CD4-positive, alpha-beta T cell treated with Interleukin-12 subunit alpha and Interleukin-12 subunit beta, for 1 hour (primary cell): ENCODE data around the gene TGIF1.

Source experiments
- DNase-seq: peaks from one replicate; pipeline ENCODE4 v3.0.0-alpha.2; 2020

Gene TGIF1

DNA sequence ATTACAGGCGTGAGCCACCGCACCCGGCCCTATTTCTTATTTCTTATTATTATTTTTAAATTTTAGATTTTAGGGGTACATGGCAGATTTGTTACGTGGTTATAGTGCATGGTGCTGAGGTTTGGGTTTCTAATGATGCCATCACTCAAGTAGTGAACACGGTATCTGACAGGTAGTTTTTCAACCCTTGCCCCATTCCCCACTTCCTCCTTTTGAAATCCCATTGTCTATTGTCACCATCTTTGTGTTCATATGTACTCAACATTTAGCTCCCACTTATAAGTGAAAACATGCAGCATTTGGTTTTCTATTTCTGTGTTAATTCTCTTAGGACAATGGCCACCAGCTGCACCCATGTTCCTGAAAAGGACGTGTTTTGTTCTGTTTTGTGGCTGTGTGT is 39.5 kb downstream of the TGIF1 start:
- no peak for DNase-seq

DNA sequence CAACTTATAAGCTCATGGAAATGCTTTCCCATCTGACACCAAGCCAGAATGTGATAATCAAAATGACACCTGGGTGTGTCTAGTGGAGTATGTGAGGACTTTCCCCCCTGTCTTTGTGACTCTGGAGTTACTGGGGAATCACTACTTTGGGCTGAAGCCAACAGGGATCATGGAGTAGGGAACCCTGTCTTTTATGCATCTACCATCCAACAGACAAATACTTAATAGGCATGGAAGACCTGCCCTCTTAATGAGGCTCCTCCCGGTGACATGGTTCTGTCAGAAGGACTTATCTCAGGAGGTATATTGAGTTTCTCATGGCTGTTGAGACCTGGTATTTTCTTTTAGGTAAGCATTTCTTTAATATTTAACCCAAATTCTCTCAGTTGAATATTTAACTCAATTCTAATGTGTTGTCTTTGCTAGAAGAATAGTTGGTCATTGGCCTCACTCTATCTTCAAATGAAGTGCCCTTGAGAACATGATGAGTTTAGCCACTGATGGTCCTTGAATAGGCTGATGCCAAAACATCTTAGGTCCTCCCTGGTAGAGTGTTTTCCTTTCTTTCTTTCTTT is 42.1 kb downstream of the TGIF1 start:
- DNase-seq = no peak

DNA sequence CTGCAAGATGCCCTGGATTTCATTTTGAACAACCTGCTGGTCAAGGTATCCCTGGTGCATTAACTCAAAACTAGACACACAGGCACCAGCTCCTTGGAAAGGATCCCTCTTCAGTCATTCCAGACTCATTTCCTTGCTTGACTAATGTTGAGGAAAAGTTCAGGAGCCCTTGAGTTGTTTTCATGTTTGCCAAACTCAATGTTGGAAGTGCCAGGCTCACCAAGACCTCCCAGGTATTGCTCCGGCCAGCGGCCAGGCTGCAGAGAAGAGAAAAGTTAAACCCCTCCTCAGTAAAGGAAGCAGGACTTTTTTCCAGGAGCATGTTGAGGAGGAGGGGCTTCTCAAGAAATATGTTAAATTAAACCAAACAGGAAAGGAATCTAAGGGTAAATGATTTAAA is 42.7 kb downstream of the TGIF1 start:
- no peak for DNase-seq

DNA sequence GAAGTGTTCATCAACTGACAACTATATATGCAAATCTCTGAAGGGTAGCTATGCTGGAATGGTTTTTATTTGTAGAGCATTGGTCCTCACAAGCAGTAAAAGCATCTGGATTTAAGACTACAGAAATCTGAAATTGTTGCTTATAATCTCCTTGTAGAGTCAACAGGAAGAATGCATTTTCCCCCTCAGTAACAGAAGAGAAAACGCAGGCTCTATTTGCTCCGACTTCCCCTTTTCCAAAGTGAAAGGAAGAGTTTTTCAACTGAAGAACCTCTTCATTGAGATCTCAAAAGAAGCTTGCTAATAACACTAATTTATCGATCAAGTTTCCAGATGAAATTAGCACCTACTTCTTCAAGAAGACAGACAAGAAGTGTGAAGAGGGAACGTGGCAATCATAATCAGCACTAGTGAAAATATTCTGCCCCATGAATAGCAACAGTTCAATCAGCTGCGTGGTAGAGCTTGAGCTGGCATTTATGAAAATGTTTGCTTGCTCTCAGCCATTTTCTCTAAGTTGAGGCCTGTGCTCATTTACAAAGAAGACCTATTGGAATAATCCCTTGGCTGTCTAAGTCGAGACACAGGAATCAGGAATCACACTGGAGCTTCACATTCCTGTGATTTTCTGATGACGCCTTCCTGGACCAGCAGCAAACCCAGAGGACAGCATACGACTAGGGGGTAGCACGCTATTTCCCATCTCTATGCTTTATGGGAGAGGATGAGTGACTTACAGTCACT is 43.7 kb downstream of the TGIF1 start:
- DNase-seq = no peak

DNA sequence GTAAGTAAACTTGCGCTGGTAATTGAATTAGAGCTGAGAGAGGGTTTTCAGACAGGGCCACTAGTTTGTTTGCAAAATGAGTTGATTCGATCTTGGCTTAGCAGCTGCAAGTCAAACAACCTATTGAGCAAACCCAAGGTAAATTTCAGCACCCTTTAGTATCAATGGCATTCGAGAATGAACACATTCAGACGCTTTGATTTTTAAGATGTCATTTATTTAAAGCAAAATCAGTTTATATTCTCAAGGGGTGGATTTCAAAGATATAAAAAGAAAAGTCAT is 44.2 kb downstream of the TGIF1 start:
- DNase-seq = no peak

DNA sequence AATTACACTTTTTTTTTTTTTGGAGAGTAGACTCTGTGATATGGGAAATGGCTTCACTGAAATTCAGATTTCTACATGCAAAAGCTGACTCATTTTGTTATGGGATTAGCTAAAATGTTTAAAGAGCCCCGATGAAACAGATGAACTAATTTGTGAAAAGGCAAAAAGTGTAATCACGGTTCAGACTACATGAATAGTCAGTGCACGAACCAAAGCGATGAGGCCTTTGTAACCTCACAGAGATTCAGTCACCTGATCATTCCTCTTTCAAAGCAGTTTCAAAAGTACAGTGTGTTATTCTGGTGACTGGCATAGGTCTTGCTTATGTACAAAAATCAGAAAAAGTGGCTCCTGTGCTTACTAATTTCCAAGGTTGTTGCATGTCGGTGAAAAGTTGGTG is 44.6 kb downstream of the TGIF1 start:
- DNase-seq = no peak

DNA sequence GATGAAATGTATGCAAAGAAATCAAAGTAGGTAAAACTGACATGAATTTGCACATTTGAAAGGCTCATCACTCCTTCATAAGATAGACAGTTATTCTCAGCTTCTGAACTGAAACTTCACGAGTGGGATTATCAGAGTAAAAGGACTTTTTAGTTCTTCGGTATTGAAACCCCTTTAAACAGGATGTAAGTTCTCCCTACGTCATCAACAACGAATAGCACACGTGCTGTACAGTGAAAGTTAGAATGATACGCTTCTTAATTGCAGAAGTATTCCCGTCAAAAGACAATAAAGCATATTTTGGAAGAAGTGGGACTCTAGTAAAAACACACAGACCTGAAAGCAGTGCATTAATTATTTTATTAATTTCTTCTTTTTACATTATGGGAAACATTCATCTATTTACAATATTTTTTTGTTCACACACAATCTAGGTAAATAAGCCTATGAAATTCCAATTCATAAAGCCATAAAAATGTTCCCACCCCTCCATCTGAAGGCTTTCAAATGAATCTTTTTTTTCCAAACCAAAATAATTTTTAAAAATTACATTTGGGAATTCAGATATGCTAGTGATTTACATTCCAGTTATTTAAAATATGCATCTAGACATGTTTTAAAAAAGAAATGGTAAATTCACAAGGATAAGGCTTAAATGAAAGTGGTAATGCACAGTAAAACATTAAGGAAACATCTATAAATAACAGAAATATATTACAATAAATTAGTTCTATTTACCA is 45.9 kb downstream of the TGIF1 start:
- no peak for DNase-seq

DNA sequence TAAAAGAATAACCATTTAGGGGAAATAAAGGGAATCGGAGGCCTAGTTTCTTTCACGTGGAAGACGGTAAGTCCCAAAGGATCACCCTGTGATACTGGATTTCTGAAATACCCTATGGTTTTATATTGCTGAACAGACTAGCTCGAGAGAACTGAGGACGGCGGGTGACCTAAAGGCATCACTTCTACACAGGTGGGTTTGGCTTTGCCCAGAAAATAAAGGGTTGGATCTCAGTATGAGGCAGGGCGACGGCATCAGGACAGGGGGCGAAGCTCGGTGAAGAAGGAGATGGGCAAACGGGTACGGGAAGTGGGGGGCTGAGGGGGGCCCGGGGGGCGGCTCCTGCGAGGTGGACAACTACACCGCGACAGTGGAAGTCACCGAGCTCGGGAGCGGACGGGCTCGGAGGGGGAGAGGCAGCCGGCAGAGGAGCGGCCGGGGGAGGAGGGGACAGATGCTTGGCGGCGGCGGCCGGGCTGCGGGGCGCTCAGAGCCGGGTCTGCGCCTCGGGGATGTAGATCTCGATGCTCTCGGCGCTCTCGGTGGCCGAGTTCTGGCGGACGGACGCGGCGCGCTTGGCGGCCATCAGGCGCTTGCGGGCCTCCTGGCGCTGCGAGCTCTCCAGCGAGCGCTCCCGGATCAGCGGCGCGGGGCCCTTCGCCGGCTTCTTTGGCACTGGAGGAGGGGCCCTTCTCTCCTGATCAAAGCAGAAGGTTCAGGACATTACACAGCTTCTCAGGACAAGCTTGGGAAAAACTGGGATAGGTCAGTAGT is 48.9 kb downstream of the TGIF1 start:
- no peak for DNase-seq

DNA sequence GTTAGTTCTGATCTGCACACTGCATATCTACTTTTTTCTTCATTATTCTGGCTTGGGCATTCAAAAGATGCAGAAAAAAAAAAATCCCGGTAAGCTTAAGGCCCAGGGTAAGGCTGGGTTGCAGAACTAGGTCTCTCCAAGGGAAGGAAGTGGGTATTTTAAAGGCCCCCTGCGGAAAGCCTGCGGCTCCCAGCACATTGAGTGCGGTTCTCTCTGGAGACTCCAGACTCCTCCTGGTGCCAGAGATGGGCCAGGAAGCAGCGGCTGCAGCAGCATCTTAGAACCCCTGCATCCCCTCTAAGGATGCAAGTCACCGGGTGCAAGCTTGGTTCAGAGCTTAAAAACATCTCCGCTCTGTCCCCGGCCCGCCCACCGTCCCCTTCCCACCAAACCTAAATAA is 49.5 kb downstream of the TGIF1 start:
- DNase-seq = no peak

DNA sequence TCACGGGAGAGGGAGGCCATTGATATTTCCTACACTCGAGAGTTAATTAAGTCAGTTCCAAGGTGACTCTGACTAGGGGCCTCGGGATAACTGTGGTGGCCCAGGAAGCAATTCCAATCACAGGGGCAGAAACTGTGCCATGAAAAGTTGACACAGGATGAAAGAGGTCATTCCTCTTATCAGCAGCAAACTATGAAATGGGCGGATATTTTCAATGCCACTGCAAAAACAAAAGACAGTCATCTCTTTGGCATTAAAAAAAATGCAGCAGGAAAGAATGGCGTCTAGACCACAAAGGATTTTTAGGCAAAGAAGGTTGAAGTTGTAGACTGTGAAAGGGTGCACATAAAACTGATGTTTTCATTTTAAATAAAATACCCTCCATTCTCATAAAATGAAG is 50.0 kb downstream of the TGIF1 start:
- DNase-seq = no peak

DNA sequence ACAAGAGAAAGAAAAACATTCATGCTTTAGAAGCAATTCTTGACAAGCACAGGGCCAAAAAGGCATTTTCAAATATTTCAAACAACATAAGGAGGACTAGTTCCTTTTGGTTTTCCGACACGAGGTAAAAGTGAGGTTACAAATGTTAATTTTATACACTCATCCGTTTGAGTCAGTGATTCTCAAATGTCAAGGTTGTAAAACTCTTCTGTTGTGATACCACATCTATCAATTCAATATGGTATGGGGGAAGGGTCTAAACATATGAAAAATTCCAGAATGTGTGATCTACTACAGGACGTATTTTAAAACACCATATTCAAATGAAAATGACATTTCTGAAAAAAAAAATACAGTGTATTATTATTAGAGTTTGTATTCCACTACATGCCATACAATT is 52.7 kb downstream of the TGIF1 start:
- no peak for DNase-seq

DNA sequence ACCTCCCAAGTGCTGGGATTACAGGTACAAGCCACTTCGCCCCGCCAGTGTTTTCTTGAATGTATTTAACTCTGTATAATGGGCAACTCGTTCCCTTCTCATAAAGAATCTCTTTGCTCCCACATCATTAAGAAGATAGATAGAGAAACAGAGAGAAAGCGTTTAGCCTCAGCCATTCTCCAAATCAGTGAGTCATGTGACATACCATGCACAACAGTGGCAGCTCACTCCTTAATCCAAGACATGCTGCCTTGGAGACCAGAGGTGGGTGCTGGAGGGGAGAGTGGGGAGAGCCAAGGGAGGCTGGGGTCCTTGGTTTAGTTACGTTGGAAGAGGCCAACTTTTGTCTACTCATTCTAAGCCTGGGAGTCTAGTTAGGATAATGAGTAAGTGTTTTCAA is 54.7 kb downstream of the TGIF1 start:
- no peak for DNase-seq

DNA sequence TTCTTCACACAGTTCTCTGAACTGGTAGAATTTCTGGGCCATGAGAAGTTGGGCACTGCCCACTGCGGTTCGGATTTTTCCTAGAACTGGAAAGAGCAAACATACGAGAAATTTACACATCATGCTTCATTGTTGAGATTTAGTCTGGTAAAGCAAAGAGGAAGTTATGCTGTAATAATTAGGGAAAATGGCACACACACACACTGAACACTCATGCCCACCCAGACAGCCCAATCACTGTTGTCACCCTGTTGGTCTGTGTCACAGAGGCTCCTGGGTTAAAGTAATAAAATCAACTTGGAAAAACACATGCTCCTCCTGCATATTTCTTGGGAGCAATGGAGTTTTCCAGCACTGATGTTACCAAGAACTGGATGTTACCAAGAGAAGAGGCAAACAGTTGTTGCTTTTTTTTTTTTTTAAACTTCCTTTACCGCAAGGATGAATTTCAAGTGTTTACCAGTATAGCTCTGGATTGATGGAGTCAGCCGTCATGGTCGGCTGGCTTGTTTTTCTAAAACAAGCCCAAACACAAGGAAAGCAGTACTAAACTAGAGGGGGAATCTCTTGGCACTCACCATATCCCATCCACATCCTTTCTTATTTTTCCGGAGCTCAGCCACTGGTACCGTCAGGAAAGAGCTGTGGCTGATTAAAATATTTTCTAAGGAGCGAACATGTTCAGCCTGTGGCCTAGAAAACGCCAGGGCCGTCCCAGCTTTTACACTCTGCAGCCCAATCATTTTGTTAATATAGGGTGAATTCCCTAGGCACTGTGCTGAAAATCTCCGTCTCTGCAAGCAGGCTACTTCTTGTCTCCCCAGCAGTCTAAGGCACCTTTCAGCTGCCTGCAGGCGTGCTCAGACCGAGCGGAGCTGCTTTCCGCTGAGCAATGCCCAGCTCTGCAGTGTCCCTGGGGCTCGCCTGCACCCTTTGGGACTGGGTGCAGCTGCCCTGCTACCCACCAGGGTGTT is 58.9 kb downstream of the TGIF1 start:
- DNase-seq = no peak
